BLaER1 treated with 17β-estradiol and CSF1 and Interleukin-3, amounts not matched to agents 10 nM and 100 nM (cell line): ENCODE measurements around the gene TM4SF20.

Experiments
- H3K27ac ChIP-seq, 11 experiments: shearing (Covaris generic); formaldehyde crosslinking; 2 replicates each; pipeline ENCODE4 v1.8.1; 2022
- H3K27me3 ChIP-seq, 11 experiments: shearing (Covaris generic); formaldehyde crosslinking; 2 replicates each; pipeline ENCODE4 v1.8.1; 2022
- H3K36me3 ChIP-seq, 11 experiments: shearing (Covaris generic); formaldehyde crosslinking; 2 replicates each; pipeline ENCODE4 v1.8.1; 2022
- H3K4me1 ChIP-seq, 10 experiments: shearing (Covaris generic); formaldehyde crosslinking; 2 replicates each; pipeline ENCODE4 v1.8.1; 2022
- H3K4me2 ChIP-seq, 11 experiments: shearing (Covaris generic); formaldehyde crosslinking; 2 replicates each; pipeline ENCODE4 v1.8.1; 2022
- H3K4me3 ChIP-seq, 10 experiments: shearing (Covaris generic); formaldehyde crosslinking; 2 replicates each; pipeline ENCODE4 v1.8.1; 2022
- H3K9ac ChIP-seq, 11 experiments: shearing (Covaris generic); formaldehyde crosslinking; 2 replicates each; pipeline ENCODE4 v1.8.1; 2022
- H3K9me3 ChIP-seq, 11 experiments: shearing (Covaris generic); formaldehyde crosslinking; replicated peaks in 1 of 11; 2 replicates each; pipeline ENCODE4 v1.8.1; 2022
- H4K20me1 ChIP-seq, 11 experiments: shearing (Covaris generic); formaldehyde crosslinking; 2 replicates each; pipeline ENCODE4 v1.8.1; 2022
- Cebpa-rat ChIP-seq, 11 experiments: shearing (Covaris generic); IDR thresholded peaks; 2 replicates each; pipeline ENCODE4 v1.8.1; 2022

TM4SF20 gene

GRCh38 chr2:227402959-227403358 is 23.9 kb upstream of the TM4SF20 start:
- H3K27me3 ChIP-seq: no peaks in the 10 kb centered on the region
- H3K9me3 ChIP-seq: no peaks in the 10 kb centered on the region
- H3K4me1 ChIP-seq: peaks cover 8 to 62% (median 45%) of the 10 kb centered on the region in 10 experiments
- H3K4me2 ChIP-seq: no peak overlapping the region
- no peak overlapping the region for H3K4me3 ChIP-seq
- TF ChIP-seq Cebpa-rat (IDR thresholded peaks at IDR 0.05): no peak
- no peaks in the 10 kb centered on the region for H4K20me1 ChIP-seq
- H3K9ac ChIP-seq: no peak overlapping the region
- H3K36me3 ChIP-seq: no peaks in the 10 kb centered on the region
- H3K27ac ChIP-seq: no peak overlapping the region

GRCh38 chr2:227402321-227402720 is 23.2 kb upstream of the TM4SF20 start:
- H3K4me1 ChIP-seq: peaks cover 8 to 62% (median 46%) of the 10 kb centered on the region in 10 experiments
- no peak for TF ChIP-seq Cebpa-rat (IDR thresholded peaks at IDR 0.05)
- H3K27me3 ChIP-seq: no peaks in the 10 kb centered on the region
- no peak overlapping the region for H3K27ac ChIP-seq
- no peaks in the 10 kb centered on the region for H3K9me3 ChIP-seq
- no peak overlapping the region for H3K4me3 ChIP-seq
- H3K9ac ChIP-seq: no peak overlapping the region
- no peaks in the 10 kb centered on the region for H4K20me1 ChIP-seq
- no peak overlapping the region for H3K4me2 ChIP-seq
- H3K36me3 ChIP-seq: no peaks in the 10 kb centered on the region

GRCh38 chr2:227401550-227401949 is 22.4 kb upstream of the TM4SF20 start:
- H3K9ac ChIP-seq: no peak overlapping the region
- peaks cover 8 to 62% (median 43%) of the 10 kb centered on the region in 10 experiments for H3K4me1 ChIP-seq
- no peak overlapping the region for H3K4me2 ChIP-seq
- H3K27ac ChIP-seq: no peak overlapping the region
- no peaks in the 10 kb centered on the region for H3K36me3 ChIP-seq
- no peaks in the 10 kb centered on the region for H3K9me3 ChIP-seq
- no peaks in the 10 kb centered on the region for H3K27me3 ChIP-seq
- TF ChIP-seq Cebpa-rat (IDR thresholded peaks at IDR 0.05): no peak
- no peaks in the 10 kb centered on the region for H4K20me1 ChIP-seq
- no peak overlapping the region for H3K4me3 ChIP-seq

GRCh38 chr2:227398684-227399670 is 19.9 kb upstream of the TM4SF20 start:
- peak overlapping the region in 1 of 11 experiments; percentile 55; a peak in 2 of 22 replicates for H3K4me2 ChIP-seq
- H4K20me1 ChIP-seq: no peaks in the 10 kb centered on the region
- no peak overlapping the region for H3K27ac ChIP-seq
- no peak for TF ChIP-seq Cebpa-rat (IDR thresholded peaks at IDR 0.05)
- no peak overlapping the region for H3K4me3 ChIP-seq
- no peak overlapping the region for H3K9ac ChIP-seq
- no peaks in the 10 kb centered on the region for H3K9me3 ChIP-seq
- peaks cover 0 to 59% (median 25%) of the 10 kb centered on the region in 10 experiments; a peak in 15 of 20 replicates for H3K4me1 ChIP-seq
- no peaks in the 10 kb centered on the region for H3K36me3 ChIP-seq
- H3K27me3 ChIP-seq: no peaks in the 10 kb centered on the region

GRCh38 chr2:227397562-227397961 is 18.5 kb upstream of the TM4SF20 start:
- no peaks in the 10 kb centered on the region for H4K20me1 ChIP-seq
- no peak for TF ChIP-seq Cebpa-rat (IDR thresholded peaks at IDR 0.05)
- H3K36me3 ChIP-seq: no peaks in the 10 kb centered on the region
- H3K4me3 ChIP-seq: no peak overlapping the region
- H3K9ac ChIP-seq: no peak overlapping the region
- no peaks in the 10 kb centered on the region for H3K27me3 ChIP-seq
- H3K9me3 ChIP-seq: no peaks in the 10 kb centered on the region
- H3K27ac ChIP-seq: no peak overlapping the region; a peak in 1 of 22 replicates
- peak overlapping the region in 8 of 11 experiments; percentile 33 to 80 (median 64); a peak in 12 of 22 replicates for H3K4me2 ChIP-seq
- H3K4me1 ChIP-seq: peaks cover 0 to 63% (median 25%) of the 10 kb centered on the region in 10 experiments; a peak in 15 of 20 replicates

DNA sequence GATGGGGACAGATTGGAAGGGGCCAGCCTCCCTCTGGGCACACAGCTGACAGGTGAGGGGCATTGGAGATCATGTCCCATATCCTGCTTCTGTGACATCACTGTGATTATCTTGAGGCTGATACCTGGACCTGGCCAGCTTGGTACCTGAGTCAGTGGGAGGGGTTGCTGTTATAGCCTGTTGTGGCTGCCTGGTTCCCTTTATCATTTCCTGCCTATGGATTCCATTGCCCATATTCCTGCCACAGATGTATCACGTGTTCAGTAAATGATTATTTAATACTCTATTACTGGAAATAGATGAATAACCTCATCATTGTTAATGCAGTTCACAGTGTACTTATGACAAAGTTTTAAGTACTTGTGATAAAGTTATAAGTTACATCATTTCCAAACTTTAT is 16.4 kb upstream of the TM4SF20 start:
- H3K9ac ChIP-seq: no peak overlapping the region
- peak overlapping the region in 4 of 11 experiments; percentile 33 to 52 (median 46); a peak in 6 of 22 replicates for H3K4me2 ChIP-seq
- H4K20me1 ChIP-seq: no peaks in the 10 kb centered on the region
- H3K4me3 ChIP-seq: no peak overlapping the region
- H3K36me3 ChIP-seq: no peaks in the 10 kb centered on the region
- H3K27ac ChIP-seq: no peak overlapping the region
- H3K27me3 ChIP-seq: no peaks in the 10 kb centered on the region
- TF ChIP-seq Cebpa-rat (IDR thresholded peaks at IDR 0.05): no peak
- no peaks in the 10 kb centered on the region for H3K9me3 ChIP-seq
- peaks cover 0 to 63% (median 25%) of the 10 kb centered on the region in 10 experiments; a peak in 15 of 20 replicates for H3K4me1 ChIP-seq

- Histone ChIP-seq H3K27me3 (no peaks in the 10 kb centered on the region), H3K4me3 (no peak overlapping the region), H3K27ac (no peak overlapping the region), H3K4me1 (peaks cover 0 to 63% (median 24%) of the 10 kb centered on the region in 10 experiments; a peak in 15 of 20 replicates), H3K9me3 (no peaks in the 10 kb centered on the region), H4K20me1 (no peaks in the 10 kb centered on the region), H3K4me2 (peak overlapping the region in 4 of 11 experiments; percentile 20 to 53 (median 40); a peak in 6 of 22 replicates), H3K36me3 (no peaks in the 10 kb centered on the region), H3K9ac (no peak overlapping the region)
- TF ChIP-seq Cebpa-rat (IDR thresholded peaks at IDR 0.05): no peak
These were observed 15.3 kb upstream of the TM4SF20 start for GRCh38 chr2:227394401-227394800.

GRCh38 chr2:227390468-227391256 is 11.6 kb upstream of the TM4SF20 start:
- no peaks in the 10 kb centered on the region for H3K27me3 ChIP-seq
- H4K20me1 ChIP-seq: no peaks in the 10 kb centered on the region
- H3K36me3 ChIP-seq: no peaks in the 10 kb centered on the region
- H3K4me2 ChIP-seq: no peak overlapping the region
- peaks cover 0 to 41% (median 8%) of the 10 kb centered on the region in 10 experiments; a peak in 11 of 20 replicates for H3K4me1 ChIP-seq
- H3K9ac ChIP-seq: no peak overlapping the region
- no peak overlapping the region for H3K27ac ChIP-seq
- H3K9me3 ChIP-seq: no peaks in the 10 kb centered on the region
- no peak overlapping the region for H3K4me3 ChIP-seq
- TF ChIP-seq Cebpa-rat (IDR thresholded peaks at IDR 0.05): no peak

- no peaks in the 10 kb centered on the region for H3K36me3 ChIP-seq
- no peak overlapping the region for H3K27ac ChIP-seq
- no peak for TF ChIP-seq Cebpa-rat (IDR thresholded peaks at IDR 0.05)
- H3K9me3 ChIP-seq: no peaks in the 10 kb centered on the region
- H3K4me3 ChIP-seq: no peak overlapping the region
- H3K4me2 ChIP-seq: no peak overlapping the region
- H4K20me1 ChIP-seq: no peaks in the 10 kb centered on the region
- no peak overlapping the region for H3K9ac ChIP-seq
- peaks cover 0 to 43% (median 9%) of the 10 kb centered on the region in 10 experiments; a peak in 11 of 20 replicates for H3K4me1 ChIP-seq
- H3K27me3 ChIP-seq: no peaks in the 10 kb centered on the region
These were observed 10.6 kb upstream of the TM4SF20 start for GRCh38 chr2:227389661-227390060.
